Mesodermal cell (in vitro differentiated cells): ENCODE results near the gene MAMDC2.

Source experiments
- H3K27ac ChIP-seq: 2 replicates; pipeline ENCODE4 v1.7.0; 2013; ENCODE audit warnings: mild to moderate bottlenecking, low read depth, low read length, moderate library complexity; ENCODE audit not compliant: severe bottlenecking
- H3K36me3 ChIP-seq: 2 replicates; pipeline ENCODE4 v1.7.1; 2013; ENCODE audit warnings: mild to moderate bottlenecking, low read length, moderate library complexity; ENCODE audit not compliant: control insufficient read depth, insufficient read depth
- H3K4me1 ChIP-seq: one replicate; pipeline ENCODE4 v1.7.1; 2013; ENCODE audit warnings: mild to moderate bottlenecking, low read length; ENCODE audit not compliant: insufficient read depth, control insufficient read depth, poor library complexity, severe bottlenecking
- H3K4me3 ChIP-seq: 2 replicates; pipeline ENCODE4 v1.7.0; 2013; ENCODE audit warnings: low read length, control low read depth, mild to moderate bottlenecking; ENCODE audit not compliant: insufficient read depth, poor library complexity, severe bottlenecking; ENCODE audit errors: extremely low read depth
- H3K9me3 ChIP-seq: 2 replicates; pipeline ENCODE4 v1.7.1; 2013; ENCODE audit warnings: mild to moderate bottlenecking, low read length, moderate library complexity; ENCODE audit not compliant: control insufficient read depth
- WGBS, 2 experiments: methylation state at CpG; one replicate each; pipeline ENCODE4 v1.1.5; 2013; ENCODE audit warnings: missing lambda C conversion rate in 2 of 2; ENCODE audit not compliant: insufficient coverage in 2 of 2; 5-methylcytosine and 5-hydroxymethylcytosine counted together

The MAMDC2 gene

DNA sequence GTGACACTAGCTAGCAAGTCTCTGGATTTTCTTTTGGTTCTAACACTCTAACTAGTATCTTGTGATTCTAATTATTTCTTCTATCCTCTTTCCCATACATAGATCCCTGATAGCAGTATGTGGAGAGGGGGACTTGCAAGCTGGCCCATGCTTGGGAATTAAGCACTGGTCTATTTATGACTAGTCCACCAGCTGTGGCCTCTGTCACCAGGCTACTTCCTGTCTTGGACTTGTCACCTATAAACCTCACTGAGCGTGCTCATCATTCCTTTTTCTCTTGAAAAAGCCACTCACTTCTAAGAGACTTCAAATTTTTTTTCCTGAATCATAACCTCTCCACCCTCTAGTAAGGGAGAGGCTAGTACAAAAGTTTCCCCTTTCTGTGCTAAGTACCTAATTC lies 32.3 kb upstream of the MAMDC2 start:
- Histone ChIP-seq H3K4me3 (no peak overlapping the region), H3K9me3 (no peaks in the 10 kb centered on the region), H3K4me1 (peaks cover 16% of the 10 kb centered on the region), H3K36me3 (no peaks in the 10 kb centered on the region), H3K27ac (no peak overlapping the region)
- WGBS, 2 experiments: 71% methylated on average over 1 of the region's 1 CpG; no CpG with 5 or more reads in 1 of the 2 experiments

- Histone ChIP-seq H3K9me3 (no peaks in the 10 kb centered on the region), H3K4me3 (no peak overlapping the region), H3K27ac (no peak overlapping the region), H3K4me1 (peaks cover 16% of the 10 kb centered on the region), H3K36me3 (no peaks in the 10 kb centered on the region)
- no CpG with 5 or more reads among the region's 1 CpG for WGBS, 2 experiments
Observed at GRCh38 chr9:70012569-70012968, 31.1 kb upstream of the MAMDC2 start.

DNA sequence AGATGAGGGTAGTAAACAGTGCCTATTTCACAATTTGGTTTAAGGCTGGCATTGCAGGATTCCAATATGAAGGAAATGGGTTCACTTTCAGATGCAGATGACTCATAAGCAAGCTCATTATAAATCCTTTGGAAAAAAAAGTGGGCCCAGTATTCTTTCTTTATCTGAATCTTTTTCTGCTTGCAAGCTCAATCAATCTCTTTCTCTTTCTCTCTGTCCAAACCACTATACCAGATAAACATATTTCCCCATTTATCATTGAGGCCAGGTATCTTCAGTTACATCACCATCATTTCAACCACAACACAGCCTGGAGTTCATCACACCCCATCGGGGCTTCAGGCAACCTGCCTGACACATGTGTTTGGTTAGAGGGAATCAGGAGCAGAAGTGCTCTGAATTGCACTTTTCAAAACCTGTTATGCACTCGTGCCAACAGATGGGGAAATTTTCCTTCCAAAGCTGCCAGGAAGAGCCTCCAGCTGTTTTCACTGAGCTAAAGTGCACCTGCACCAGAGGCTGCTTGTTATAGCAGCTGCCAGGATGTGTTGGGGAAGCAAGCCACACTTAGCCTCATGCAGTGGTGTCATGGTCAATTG lies 30.0 kb upstream of the MAMDC2 start:
- H3K9me3 ChIP-seq: no peaks in the 10 kb centered on the region
- H3K36me3 ChIP-seq: no peaks in the 10 kb centered on the region
- H3K4me3 ChIP-seq: no peak overlapping the region
- 79 to 85% methylated on average over 2 of the region's 2 CpGs for WGBS, 2 experiments
- peaks cover 16% of the 10 kb centered on the region for H3K4me1 ChIP-seq
- H3K27ac ChIP-seq: no peak overlapping the region

DNA sequence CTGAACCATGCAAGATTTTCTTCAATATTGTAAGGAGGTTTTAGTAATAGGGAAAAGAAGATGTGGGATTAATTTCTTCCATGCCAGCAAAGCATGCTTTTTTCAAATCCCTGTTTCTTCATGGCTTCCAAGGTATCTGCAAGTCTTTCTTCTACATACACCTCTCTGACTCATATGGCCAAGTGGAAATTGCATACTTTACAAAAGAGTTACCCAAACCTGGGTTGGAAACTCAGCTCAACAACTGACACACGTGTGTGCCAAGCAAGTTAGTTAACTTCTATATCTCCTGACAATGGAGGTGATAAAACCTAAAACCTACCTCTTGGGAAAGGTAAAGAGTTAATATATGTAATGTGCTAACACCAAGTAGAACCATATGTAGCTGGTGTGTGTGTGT lies 28.5 kb upstream of the MAMDC2 start:
- no CpG with 5 or more reads among the region's 1 CpG for WGBS, 2 experiments
- H3K9me3 ChIP-seq: no peaks in the 10 kb centered on the region
- H3K27ac ChIP-seq: no peak overlapping the region
- H3K36me3 ChIP-seq: no peaks in the 10 kb centered on the region
- no peak overlapping the region for H3K4me3 ChIP-seq
- peaks cover 16% of the 10 kb centered on the region for H3K4me1 ChIP-seq

- 88 to 91% methylated on average over 2 to 3 of the region's 5 CpGs for WGBS, 2 experiments
- no peaks in the 10 kb centered on the region for H3K36me3 ChIP-seq
- no peak overlapping the region for H3K4me3 ChIP-seq
- H3K27ac ChIP-seq: no peak overlapping the region
- no peaks in the 10 kb centered on the region for H3K9me3 ChIP-seq
- peaks cover 10% of the 10 kb centered on the region for H3K4me1 ChIP-seq
Observed at GRCh38 chr9:70020217-70020616, 23.4 kb upstream of the MAMDC2 start.

GRCh38 chr9:70020991-70021571 lies 22.6 kb upstream of the MAMDC2 start:
- Histone ChIP-seq H3K9me3 (no peaks in the 10 kb centered on the region), H3K36me3 (no peaks in the 10 kb centered on the region), H3K4me3 (no peak overlapping the region), H3K27ac (no peak overlapping the region), H3K4me1 (peaks cover 10% of the 10 kb centered on the region)
- WGBS, 2 experiments: 100% methylated on average over 1 of the region's 5 CpGs; no CpG with 5 or more reads in 1 of the 2 experiments

DNA sequence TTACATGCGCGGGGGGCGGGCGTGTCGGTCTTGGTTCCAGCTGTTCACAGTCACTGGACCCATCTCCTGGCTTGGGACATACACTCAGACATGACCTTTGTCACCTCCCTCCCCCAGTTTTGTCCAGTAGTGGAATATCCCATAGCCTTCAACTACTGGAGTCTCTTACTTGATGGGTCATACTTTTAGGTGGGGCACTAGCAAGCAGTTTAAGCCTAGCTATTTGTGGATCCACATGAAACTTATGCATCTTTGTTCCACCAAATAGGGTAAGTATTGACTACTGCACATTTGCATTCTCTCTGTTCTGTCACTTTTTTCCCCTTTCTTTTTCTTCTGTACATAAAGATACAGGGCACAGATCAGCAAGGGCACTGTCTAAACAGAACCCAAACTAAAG lies 15.4 kb upstream of the MAMDC2 start:
- Histone ChIP-seq H3K27ac (no peak overlapping the region), H3K4me1 (no peaks in the 10 kb centered on the region), H3K9me3 (no peaks in the 10 kb centered on the region), H3K36me3 (no peaks in the 10 kb centered on the region), H3K4me3 (no peak overlapping the region)
- WGBS, 2 experiments: 70 to 78% methylated on average over 5 of the region's 5 CpGs

GRCh38 chr9:70030156-70030555 lies 13.5 kb upstream of the MAMDC2 start:
- no peaks in the 10 kb centered on the region for H3K4me1 ChIP-seq
- 100% methylated on average over 1 of the region's 1 CpG; no CpG with 5 or more reads in 1 of the 2 experiments for WGBS, 2 experiments
- no peaks in the 10 kb centered on the region for H3K9me3 ChIP-seq
- H3K27ac ChIP-seq: no peak overlapping the region
- no peaks in the 10 kb centered on the region for H3K36me3 ChIP-seq
- H3K4me3 ChIP-seq: no peak overlapping the region

- Histone ChIP-seq H3K9me3 (no peaks in the 10 kb centered on the region), H3K36me3 (no peaks in the 10 kb centered on the region), H3K4me3 (no peak overlapping the region), H3K27ac (no peak overlapping the region), H3K4me1 (no peaks in the 10 kb centered on the region)
- 100% methylated on average over 1 of the region's 1 CpG; no CpG with 5 or more reads in 1 of the 2 experiments for WGBS, 2 experiments
Observed at GRCh38 chr9:70031141-70031545, 12.5 kb upstream of the MAMDC2 start.

DNA sequence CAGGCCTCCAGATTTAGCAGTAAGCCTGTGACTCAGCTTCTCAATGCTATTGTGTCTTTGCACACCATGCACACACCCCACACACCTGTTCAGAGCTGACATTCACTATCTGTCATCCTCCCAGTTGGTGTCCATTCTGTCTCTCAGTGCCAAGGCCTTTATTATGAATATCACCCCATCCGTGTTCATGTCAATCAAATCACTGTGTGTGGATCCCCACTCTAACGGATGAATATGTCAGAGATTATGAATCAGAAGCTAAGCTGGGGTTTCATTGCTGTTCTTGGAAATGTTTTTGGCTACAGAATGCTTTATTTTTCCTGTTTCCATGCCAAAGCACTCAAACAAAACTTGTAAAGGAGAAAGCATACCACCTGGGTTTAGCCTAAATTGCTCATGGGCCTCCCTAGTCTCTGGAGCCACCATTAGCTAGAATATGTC lies 9.4 kb upstream of the MAMDC2 start:
- no peaks in the 10 kb centered on the region for H3K4me1 ChIP-seq
- WGBS, 2 experiments: 83 to 100% methylated on average over 1 of the region's 2 CpGs
- H3K27ac ChIP-seq: no peak overlapping the region
- H3K36me3 ChIP-seq: no peaks in the 10 kb centered on the region
- H3K9me3 ChIP-seq: peaks cover 9% of the 10 kb centered on the region
- H3K4me3 ChIP-seq: no peak overlapping the region

DNA sequence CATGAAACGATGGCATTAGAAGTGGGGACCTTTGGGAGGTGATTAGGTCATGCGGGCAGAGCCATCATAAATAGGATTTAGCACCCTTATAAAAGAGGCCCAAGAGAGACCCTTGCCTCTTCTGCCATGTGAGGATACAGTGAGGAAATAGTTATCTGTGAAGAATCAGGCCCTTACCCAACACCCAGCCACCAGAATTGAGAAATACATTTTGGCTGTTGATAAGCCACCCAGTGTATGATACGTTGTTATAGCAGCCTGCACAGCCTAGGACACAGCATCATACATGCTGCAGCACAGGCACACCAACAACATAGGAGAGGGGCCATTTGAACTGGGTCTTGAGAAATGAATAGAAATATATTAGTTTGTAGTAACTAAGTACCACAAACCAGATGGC lies 8.0 kb upstream of the MAMDC2 start:
- 100% methylated on average over 1 to 2 of the region's 3 CpGs for WGBS, 2 experiments
- Histone ChIP-seq H3K36me3 (no peaks in the 10 kb centered on the region), H3K9me3 (peaks cover 9% of the 10 kb centered on the region), H3K4me3 (no peak overlapping the region), H3K27ac (no peak overlapping the region), H3K4me1 (no peaks in the 10 kb centered on the region)
